GM19438 (cell line): ENCODE results near the gene TNK1.

Source experiments
- ATAC-seq: cut with Tn5 transposase; IDR thresholded peaks from one replicate; pipeline ENCODE4 v1.9.1; 2021; ENCODE audit warnings: low read depth; ENCODE audit not compliant: unreplicated experiment

TNK1 gene

GRCh38 chr17:7388856-7389255 is 8.0 kb downstream of the TNK1 start:
- no peak for ATAC-seq

GRCh38 chr17:7389924-7390910 is 9.3 kb downstream of the TNK1 start:
- no peak for ATAC-seq

- ATAC-seq = no peak
These were observed 10.4 kb downstream of the TNK1 start for GRCh38 chr17:7391307-7391706.

- no peak for ATAC-seq
These were observed 12.1 kb downstream of the TNK1 start for GRCh38 chr17:7392696-7393612.

- ATAC-seq = peak; percentile 44
These were observed 12.9 kb downstream of the TNK1 start for GRCh38 chr17:7393613-7394451.

GRCh38 chr17:7394452-7395191 is 13.7 kb downstream of the TNK1 start, which contains the start of gene PLSCR3:
Gene PLSCR3, minus strand, starts transcription at chr17:7394525. Its CDS starts 415 bp downstream, at chr17:7394110.
- ATAC-seq = peak; percentile 76

- ATAC-seq = no peak
These were observed 15.3 kb downstream of the TNK1 start for GRCh38 chr17:7396147-7396546.

- no peak for ATAC-seq
These were observed 17.7 kb downstream of the TNK1 start for GRCh38 chr17:7398612-7399011.

- ATAC-seq = no peak
These were observed 22.3 kb downstream of the TNK1 start for GRCh38 chr17:7403043-7403726.

- ATAC-seq = no peak
These were observed 22.8 kb downstream of the TNK1 start for GRCh38 chr17:7403727-7403976.

GRCh38 chr17:7403977-7404736 is 23.3 kb downstream of the TNK1 start, which contains the start of gene TMEM256:
Gene TMEM256, minus strand, starts transcription at chr17:7404097. Its CDS starts 13 bp downstream, at chr17:7404084.
- peak; percentile 91 for ATAC-seq

- ATAC-seq = no peak
These were observed 24.0 kb downstream of the TNK1 start for GRCh38 chr17:7404737-7405349.

GRCh38 chr17:7405350-7406234 is 24.7 kb downstream of the TNK1 start:
- no peak for ATAC-seq

GRCh38 chr17:7406235-7406825 is 25.4 kb downstream of the TNK1 start:
- no peak for ATAC-seq

GRCh38 chr17:7407082-7407481 is 26.2 kb downstream of the TNK1 start:
- ATAC-seq = no peak

GRCh38 chr17:7407485-7408251 is 26.8 kb downstream of the TNK1 start, which contains the start of gene NLGN2:
Gene NLGN2, plus strand, starts transcription at chr17:7407845. Its CDS starts 411 bp downstream, at chr17:7408256.
- no peak for ATAC-seq
